ENCODE measurements around the gene MECP2. TPM values are rescaled to one million over a fixed set of nuclear protein-coding genes. Genes with fewer than 3 reads are reported as not detected.
A peak's percentile ranks its signal among the peaks of the same experiment; 100 is the strongest.

The MECP2 gene
- total and polyA plus RNA-seq, 2 experiments from 2014 or later: 18.1 to 19.4 TPM

DNA sequence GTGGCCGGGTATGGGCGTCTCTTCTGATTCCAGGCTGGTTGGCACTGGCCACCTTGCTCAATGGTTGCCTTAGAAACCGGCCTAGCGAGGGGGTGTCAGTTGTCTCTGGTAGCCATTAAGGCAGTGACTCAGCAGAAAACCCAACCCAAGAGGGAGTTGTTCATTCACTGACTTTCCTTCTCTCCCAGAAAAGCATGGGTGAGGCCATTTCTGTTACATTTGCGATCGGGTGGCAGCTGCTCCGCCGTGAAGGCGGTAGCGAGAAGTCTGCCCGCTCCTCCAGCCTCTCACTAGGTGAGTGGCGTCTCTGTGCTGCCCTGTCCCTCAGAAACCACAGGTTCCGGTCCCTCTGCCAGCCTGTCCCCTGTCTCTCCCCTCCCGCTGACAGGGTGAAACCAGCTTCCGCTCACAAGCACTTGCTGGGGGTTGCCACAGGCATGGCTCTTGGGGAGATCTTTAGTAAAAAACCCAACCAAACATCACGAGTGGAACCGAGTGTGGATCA, 95.2 kb downstream of the MECP2 start:
- H3K4me3 ChIP-seq: no peak overlapping the region
- no peaks in the 10 kb centered on the region for H3K27me3 ChIP-seq
- no peaks in the 10 kb centered on the region for H3K4me1 ChIP-seq (ENCODE audit: insufficient read depth)
- TF ChIP-seq EZH2phosphoT487 (IDR thresholded peaks at IDR 0.05; ENCODE audit: low read depth, severe bottlenecking, unreplicated experiment): no peak
- TF ChIP-seq, protein P1, sequence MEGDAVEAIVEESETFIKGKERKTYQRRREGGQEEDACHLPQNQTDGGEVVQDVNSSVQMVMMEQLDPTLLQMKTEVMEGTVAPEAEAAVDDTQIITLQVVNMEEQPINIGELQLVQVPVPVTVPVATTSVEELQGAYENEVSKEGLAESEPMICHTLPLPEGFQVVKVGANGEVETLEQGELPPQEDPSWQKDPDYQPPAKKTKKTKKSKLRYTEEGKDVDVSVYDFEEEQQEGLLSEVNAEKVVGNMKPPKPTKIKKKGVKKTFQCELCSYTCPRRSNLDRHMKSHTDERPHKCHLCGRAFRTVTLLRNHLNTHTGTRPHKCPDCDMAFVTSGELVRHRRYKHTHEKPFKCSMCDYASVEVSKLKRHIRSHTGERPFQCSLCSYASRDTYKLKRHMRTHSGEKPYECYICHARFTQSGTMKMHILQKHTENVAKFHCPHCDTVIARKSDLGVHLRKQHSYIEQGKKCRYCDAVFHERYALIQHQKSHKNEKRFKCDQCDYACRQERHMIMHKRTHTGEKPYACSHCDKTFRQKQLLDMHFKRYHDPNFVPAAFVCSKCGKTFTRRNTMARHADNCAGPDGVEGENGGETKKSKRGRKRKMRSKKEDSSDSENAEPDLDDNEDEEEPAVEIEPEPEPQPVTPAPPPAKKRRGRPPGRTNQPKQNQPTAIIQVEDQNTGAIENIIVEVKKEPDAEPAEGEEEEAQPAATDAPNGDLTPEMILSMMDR (IDR thresholded peaks at IDR 0.05; ENCODE audit: poor library complexity): no peak
- TF ChIP-seq EZH2 (IDR thresholded peaks at IDR 0.05; ENCODE audit: borderline replicate concordance): no peak
- H2AFZ ChIP-seq: no peak overlapping the region
- no peaks in the 10 kb centered on the region for H3K9me3 ChIP-seq (ENCODE audit: low read depth)
- H3K9me2 ChIP-seq (replicated peaks; ENCODE audit: insufficient read depth): no peaks in the 10 kb centered on the region
- H4K20me1 ChIP-seq (ENCODE audit: insufficient read depth, poor library complexity, severe bottlenecking): no peaks in the 10 kb centered on the region
- DNase-seq (ENCODE audit: low spot score): peak; percentile 35
- H3K4me2 ChIP-seq: no peak overlapping the region
- WGBS (ENCODE audit: low lambda C conversion rate, missing lambda C conversion rate): 88% methylated on average over 17 of the region's 17 CpGs
- H3K27ac ChIP-seq: no peak overlapping the region
- H3K36me3 ChIP-seq (replicated peaks; ENCODE audit: insufficient read depth, low read depth): no peaks in the 10 kb centered on the region
- no peaks in the 10 kb centered on the region for H3K79me2 ChIP-seq

DNA sequence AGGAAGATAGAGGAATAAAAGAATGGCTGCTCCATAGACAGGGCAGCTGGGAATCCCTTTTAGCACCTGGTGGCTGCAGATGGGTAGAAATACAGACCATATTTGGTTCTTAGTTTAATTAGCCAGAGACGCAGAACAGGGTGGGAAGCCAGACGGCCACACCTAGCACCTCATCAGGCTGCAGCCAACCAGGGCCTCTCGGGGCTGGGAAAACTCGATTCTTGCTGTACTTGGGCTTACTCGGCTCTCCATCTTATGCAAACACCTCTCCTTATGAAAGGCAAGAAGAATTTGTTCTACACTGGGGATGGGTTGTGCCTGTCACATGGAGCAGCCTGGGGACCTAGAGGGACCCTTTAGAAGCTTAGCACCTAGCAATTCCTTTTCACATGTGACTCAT, 97.5 kb downstream of the MECP2 start:
- no peaks in the 10 kb centered on the region for H3K9me2 ChIP-seq (replicated peaks; ENCODE audit: insufficient read depth)
- no peaks in the 10 kb centered on the region for H3K27me3 ChIP-seq
- WGBS (ENCODE audit: low lambda C conversion rate, missing lambda C conversion rate): 51% methylated on average over 5 of the region's 5 CpGs
- H3K4me1 ChIP-seq (ENCODE audit: insufficient read depth): no peaks in the 10 kb centered on the region
- no peaks in the 10 kb centered on the region for H3K79me2 ChIP-seq
- H2AFZ ChIP-seq: no peak overlapping the region
- H3K36me3 ChIP-seq (replicated peaks; ENCODE audit: insufficient read depth, low read depth): no peaks in the 10 kb centered on the region
- no peaks in the 10 kb centered on the region for H3K9me3 ChIP-seq (ENCODE audit: low read depth)
- H4K20me1 ChIP-seq (ENCODE audit: insufficient read depth, poor library complexity, severe bottlenecking): no peaks in the 10 kb centered on the region
- H3K4me2 ChIP-seq: no peak overlapping the region
- TF ChIP-seq EZH2 (IDR thresholded peaks at IDR 0.05; ENCODE audit: borderline replicate concordance): no peak
- TF ChIP-seq, protein P1 (IDR thresholded peaks at IDR 0.05; ENCODE audit: poor library complexity): no peak
- no peak for TF ChIP-seq EZH2phosphoT487 (IDR thresholded peaks at IDR 0.05; ENCODE audit: low read depth, severe bottlenecking, unreplicated experiment)
- H3K27ac ChIP-seq: no peak overlapping the region
- H3K4me3 ChIP-seq: no peak overlapping the region
- DNase-seq (ENCODE audit: low spot score): no peak

DNA sequence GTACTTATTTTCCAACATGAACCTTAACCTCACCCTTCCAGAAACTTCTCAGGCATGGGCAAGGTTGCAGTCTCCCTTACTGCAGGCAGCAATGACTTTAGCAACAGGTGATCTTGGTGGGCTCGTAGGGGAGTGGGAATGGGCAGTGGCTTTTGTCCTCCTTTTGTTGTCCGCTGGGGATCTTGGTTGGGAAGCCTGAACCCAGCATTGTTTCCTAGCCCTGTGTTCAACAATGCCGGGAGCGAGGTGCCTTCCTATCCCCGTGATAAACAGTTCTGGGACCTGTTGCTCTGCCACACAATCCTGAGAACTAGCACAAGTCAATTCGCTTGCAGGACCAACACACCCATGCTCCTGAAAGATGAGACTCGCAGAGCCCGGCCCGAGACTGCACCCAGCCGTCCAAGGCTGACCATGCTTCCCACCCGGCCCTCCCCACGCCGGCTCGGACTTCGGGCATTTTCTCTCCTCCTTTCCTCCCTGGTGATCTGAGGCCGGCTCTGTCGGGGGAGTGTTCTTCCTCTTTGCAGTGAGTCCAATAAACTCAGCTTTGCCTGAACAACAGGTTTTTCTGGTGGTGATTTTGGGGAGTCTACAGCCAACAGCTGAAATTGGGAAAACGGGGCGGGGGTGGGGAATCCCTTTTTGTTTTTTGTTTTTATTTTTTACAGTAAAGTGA, 98.0 kb downstream of the MECP2 start:
- Histone ChIP-seq H3K9me3 (ENCODE audit: low read depth) (no peaks in the 10 kb centered on the region), H4K20me1 (ENCODE audit: insufficient read depth, poor library complexity, severe bottlenecking) (no peaks in the 10 kb centered on the region), H3K79me2 (no peaks in the 10 kb centered on the region), H3K4me2 (no peak overlapping the region), H3K9me2 (replicated peaks; ENCODE audit: insufficient read depth) (no peaks in the 10 kb centered on the region), H3K36me3 (replicated peaks; ENCODE audit: insufficient read depth, low read depth) (no peaks in the 10 kb centered on the region), H3K27ac (no peak overlapping the region), H3K4me1 (ENCODE audit: insufficient read depth) (no peaks in the 10 kb centered on the region), H3K27me3 (no peaks in the 10 kb centered on the region), H2AFZ (no peak overlapping the region), H3K4me3 (no peak overlapping the region)
- TF ChIP-seq EZH2 (IDR thresholded peaks at IDR 0.05; ENCODE audit: borderline replicate concordance) (no peak), EZH2phosphoT487 (IDR thresholded peaks at IDR 0.05; ENCODE audit: low read depth, severe bottlenecking, unreplicated experiment) (no peak)
- TF ChIP-seq, protein P1 (IDR thresholded peaks at IDR 0.05; ENCODE audit: poor library complexity): no peak
- DNase-seq (ENCODE audit: low spot score): no peak
- 74% methylated on average over 12 of the region's 19 CpGs for WGBS (ENCODE audit: low lambda C conversion rate, missing lambda C conversion rate)

Data from hepatocyte (in vitro differentiated cells).